DMS153 treated with DMSO at 0.1 percent for 48 hours (cell line): Measurements from ENCODE around the gene CTNNA1.
"Not testable (repeated sequence)": the region's sequence is repeated elsewhere in the genome, so short reads cannot be mapped to it uniquely, and the experiment has no call there.

Source experiments
- DNase-seq: peaks from one replicate; lab custom pipeline; 2025; ENCODE audit not compliant: unreplicated experiment; lab: John Stamatoyannopoulos, UW

CTNNA1 gene, protein sequence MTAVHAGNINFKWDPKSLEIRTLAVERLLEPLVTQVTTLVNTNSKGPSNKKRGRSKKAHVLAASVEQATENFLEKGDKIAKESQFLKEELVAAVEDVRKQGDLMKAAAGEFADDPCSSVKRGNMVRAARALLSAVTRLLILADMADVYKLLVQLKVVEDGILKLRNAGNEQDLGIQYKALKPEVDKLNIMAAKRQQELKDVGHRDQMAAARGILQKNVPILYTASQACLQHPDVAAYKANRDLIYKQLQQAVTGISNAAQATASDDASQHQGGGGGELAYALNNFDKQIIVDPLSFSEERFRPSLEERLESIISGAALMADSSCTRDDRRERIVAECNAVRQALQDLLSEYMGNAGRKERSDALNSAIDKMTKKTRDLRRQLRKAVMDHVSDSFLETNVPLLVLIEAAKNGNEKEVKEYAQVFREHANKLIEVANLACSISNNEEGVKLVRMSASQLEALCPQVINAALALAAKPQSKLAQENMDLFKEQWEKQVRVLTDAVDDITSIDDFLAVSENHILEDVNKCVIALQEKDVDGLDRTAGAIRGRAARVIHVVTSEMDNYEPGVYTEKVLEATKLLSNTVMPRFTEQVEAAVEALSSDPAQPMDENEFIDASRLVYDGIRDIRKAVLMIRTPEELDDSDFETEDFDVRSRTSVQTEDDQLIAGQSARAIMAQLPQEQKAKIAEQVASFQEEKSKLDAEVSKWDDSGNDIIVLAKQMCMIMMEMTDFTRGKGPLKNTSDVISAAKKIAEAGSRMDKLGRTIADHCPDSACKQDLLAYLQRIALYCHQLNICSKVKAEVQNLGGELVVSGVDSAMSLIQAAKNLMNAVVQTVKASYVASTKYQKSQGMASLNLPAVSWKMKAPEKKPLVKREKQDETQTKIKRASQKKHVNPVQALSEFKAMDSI

DNA sequence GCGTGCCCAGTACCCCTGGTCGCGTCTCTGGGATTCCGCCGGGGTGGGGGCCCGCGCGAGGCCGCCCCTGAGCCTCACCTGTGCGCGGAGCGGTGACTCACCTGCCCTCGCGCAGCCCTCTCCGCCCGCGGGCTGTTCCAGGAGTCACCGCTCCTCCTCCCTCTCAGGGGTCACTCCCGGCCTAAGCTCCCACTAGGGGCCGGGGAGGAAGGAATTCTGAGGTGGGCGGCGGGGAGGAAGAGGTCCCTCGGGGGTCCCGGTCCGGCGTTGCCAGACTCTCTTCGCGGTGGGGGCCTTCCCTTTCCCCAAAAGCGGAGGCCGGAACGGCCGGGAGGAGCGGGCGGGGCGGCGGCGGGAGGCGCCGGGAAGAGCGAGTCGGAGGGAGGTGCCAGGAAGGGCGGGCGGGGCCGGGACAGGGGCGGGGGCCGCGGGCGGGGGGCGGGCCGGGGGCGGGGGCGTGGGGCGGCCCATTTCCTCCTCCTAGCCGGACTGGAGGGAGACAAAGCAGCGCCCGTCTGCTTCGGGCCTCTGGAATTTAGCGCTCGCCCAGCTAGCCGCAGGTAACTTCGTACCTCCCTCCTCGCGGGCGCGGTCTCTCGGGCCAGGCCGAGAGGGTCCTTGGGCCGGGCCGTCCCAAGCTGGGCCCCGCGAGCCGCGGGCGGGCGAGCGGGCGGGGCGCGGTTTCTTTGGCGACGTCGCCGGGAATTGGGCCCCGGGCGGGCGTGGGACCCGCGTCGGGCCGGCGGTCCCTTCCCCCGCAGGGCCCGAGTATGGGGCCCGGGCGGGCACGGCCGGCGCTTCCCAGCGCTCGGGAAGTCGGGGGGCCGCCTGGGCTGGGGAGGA is at the start of gene CTNNA1:
Gene CTNNA1, plus strand, starts transcription at position 475 of the 843 bp plus-strand sequence. CDS start 28,500 bp downstream, outside the sequence.
- peak; percentile 29 for DNase-seq

DNA sequence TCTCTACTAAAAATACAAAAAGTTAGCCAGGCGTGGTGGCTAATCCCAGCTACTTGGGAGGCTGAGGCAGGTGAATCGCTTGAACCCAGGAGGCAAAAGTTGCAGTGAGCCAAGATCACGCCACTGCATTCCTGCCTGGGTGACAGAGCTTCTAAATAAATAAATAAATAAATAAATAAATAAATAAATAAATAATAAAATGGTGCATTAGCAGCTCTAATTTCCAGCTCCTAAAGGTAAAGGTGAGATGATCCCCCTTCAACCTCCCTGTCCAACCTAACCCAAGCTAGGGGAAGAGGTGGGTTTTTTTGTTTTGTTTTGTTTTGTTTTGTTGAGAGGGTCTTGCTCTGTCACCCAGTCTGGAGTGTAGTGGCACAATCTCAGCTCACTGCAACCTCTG is 49.4 kb upstream of the CTNNA1 start:
- DNase-seq, result not testable (repeated sequence)

DNA sequence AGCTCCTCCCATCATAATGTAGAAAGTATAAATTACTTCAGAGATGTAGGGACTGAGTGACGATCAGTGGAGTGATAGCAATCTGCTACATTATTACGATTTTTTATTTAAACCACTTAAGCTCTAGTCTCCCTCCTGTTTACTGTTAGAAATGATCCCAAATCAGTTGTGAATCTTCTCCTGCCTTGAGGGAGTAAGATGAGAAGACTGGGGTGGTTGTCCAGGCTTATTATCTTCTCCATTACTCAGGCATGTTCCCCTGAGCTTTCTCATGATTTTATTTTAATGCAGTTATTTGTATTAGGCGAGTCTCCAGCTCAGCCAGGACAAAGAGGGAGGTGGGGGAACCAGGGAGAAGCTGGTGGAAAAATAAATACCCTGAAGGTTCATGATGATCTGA is 48.2 kb upstream of the CTNNA1 start:
- DNase-seq, result no peak

DNA sequence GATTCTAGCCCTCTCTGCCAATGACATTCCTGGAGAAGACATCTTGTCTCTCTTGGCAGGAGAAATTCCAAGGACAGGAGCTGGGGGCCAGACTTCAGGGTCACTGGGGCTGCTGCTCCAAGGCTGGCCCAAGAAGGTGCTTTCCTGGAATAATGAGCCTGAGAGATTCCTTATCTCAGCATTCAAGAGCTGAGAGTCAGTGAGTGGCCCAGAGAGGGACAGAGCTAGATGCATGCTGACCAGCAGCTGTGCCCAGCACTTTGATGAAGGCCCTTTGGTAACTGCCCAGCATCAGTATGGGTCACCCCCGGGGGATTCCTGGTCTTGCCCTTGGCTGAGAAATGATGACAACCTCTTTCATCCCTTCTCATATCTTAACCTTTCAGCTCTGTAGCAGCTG is 47.7 kb upstream of the CTNNA1 start:
- DNase-seq, result no peak

DNA sequence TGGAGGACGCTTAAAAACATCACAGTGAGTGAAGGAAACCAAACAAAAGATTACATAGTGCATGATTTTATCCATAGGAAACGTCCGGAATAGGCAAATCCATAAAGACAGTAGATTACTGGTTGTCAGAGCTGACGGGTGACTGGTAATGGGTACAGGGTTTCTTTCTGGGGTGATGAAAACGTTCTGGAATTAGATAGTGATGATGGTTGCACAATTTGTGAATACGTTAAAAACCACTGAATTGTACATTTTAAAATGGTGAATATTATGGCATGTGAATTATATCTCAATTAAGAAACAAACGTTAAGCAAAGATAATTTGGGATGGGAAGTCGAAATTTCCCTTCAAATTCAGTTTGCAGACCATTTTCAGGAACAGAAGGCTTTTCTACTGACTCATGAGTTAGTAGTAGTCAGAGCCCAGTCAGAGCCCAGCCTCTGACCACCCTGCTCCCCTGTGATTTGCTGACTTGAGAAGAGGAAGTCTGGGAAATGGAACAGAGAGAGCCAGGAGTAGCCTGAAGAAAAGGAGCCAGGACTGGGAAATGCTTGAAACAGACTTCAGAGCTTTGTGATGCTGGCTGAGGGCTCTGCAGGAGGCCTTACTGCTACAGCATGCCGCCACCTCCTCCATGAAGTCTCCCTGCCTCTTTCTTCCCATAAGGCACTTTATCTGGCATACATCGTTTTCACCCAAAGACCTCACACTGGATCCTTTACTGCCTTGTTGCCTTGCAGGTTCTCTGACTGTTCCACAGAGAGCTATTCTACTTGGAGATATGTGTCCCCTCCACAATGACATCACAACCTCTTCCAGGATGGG is 46.4 kb upstream of the CTNNA1 start:
- no peak for DNase-seq

DNA sequence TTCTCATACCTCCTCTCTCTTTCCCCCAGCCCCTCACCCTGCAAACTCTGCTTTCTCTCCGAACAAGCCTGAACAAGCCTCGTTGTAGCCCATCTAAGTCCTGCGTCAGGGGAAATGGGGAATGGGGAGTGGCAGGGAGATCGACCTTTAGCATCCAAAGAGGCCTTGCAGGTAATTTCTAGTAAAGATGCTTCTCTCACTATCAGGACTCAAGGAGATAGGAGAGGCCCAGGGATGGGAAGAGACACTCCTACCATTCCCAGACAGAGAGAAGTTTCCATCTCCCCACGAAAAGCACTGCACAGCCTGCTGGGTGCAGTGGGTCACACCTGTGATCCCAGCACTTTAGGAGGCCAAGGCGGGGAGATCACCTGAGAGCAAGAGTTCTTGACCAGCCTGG is 44.4 kb upstream of the CTNNA1 start:
- DNase-seq, result no peak

DNA sequence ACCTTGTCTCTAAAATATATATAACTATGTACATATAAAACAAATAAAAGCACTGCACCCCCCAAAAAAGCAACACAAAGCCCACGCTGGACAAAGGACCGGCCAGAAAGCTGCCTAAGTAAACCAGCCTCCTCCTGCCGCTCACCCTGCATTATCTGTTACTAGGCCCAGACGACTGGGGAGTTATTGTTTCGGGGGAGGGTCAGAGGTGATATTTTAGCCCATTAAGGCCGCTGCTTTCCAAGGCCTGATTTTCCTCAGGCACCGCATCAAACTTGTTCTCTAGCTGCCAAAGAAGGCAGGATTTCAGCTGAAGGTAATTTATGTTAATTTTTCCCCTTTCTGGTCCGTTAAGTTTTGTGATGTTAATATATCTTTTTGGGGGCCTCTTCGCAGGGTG is 44.0 kb upstream of the CTNNA1 start:
- DNase-seq, result no peak

DNA sequence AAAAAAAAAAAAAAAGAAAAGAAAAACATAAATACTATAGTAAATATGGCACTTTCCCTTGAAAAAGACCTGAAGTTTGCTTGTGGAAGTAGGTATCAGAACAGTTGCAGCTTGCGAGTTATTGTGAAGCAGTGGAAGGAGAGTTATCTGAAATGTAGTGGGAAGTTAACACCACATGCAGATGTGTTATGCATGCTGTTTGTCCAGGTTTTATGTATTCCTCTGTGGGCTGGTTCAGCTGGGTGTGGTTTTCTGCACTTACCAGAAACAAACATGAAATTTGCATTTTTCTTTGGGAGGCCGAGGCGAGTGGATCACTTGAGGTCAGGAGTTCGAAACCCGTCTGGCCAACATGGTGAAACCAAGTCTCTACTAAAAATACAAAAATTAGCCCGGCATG is 42.1 kb upstream of the CTNNA1 start:
- DNase-seq, result no peak

DNA sequence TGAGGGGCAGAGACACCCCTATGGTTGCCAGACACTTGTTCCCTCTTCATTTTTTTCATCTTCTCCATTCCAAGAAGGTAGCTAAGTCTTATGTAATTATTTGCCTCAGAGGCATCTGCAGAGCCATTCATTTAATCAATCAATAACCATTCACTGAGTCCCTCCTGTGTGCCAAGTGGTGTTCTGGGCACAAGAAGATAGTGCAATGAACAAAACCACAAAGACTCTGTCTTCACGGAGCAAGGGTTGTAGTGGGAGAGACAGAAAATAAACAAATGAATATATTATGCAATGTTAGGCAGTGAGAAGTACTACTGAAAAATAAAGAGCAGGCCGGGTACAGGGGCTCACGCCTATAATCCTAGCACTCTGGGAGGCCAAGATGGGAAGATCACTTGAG is 41.4 kb upstream of the CTNNA1 start:
- DNase-seq, result no peak

DNA sequence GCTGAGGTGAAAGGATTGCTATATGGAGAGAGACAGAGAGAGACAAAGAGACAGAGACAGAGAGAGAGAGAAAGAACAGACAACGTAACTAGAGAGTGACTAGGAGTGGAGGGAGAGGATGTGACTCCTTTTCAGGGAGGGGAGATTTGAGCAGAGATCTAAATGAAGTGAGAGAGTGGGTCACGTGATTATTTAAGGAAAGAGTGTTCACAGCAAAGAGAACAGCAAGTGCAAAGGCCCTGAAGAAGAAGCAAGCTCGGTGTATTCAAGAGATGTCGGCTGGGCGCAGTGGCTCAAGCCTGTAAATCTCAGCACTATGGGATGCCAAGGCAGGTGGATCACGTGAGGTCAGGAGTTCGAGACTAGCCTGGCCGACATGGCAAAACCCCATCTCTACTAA is 40.9 kb upstream of the CTNNA1 start:
- no peak for DNase-seq

DNA sequence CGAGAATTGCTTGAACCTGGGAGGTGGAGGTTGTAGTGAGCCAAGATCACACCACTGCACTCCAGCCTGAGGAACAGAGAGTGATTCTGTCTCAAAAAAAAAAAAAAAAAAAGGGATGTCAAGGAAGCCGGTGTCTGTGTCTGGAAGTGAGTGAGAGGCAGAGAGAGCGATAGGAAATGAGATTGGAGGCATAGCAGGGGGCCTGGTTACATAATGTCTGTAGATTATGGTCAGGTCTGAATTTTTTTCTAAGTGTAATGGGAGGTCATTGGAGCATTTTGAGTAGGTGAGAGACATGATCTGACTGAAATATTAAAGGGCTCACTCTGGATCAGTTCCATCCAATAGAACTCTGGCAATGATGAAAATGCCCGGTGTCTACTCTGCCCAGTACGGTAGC is 40.4 kb upstream of the CTNNA1 start:
- DNase-seq, result no peak

DNA sequence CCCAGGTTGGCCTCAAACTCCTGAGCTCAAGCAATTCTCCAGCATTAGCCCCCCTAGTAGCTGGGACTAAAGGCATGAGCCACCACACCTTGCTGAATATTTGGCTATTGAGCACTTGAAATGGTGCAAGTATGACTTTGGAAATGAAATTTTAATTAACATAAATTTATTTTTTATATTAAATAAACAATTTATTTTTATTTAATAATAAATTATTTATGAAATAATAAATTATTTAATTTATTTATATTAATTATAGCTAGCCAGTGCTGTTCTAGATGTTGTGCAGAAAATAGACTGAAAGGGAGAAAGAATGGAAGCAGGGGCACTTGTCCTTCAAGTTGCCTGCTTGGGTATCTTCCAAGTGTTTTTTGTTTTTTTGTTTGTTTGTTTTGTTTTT is 40.0 kb upstream of the CTNNA1 start:
- DNase-seq, result no peak

DNA sequence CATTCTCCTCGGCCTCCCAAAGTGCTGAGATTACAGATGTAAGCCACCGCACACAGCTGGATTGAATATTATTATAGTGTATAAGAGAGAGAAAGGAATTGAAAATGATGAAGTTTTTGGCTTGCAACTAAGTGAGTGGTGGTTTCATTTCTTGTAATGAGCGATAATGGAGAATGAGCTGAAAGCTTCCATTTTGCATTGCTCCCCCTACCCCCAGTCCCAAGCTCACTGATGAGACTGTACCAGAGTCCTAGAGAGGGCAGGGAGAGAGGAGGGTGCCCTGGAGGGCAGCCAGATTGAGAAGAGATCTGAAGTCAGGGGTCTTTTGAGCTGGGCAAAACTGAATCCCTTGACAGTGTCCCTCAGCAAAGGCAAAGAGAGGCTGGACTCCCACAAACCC is 38.5 kb upstream of the CTNNA1 start:
- no peak for DNase-seq

DNA sequence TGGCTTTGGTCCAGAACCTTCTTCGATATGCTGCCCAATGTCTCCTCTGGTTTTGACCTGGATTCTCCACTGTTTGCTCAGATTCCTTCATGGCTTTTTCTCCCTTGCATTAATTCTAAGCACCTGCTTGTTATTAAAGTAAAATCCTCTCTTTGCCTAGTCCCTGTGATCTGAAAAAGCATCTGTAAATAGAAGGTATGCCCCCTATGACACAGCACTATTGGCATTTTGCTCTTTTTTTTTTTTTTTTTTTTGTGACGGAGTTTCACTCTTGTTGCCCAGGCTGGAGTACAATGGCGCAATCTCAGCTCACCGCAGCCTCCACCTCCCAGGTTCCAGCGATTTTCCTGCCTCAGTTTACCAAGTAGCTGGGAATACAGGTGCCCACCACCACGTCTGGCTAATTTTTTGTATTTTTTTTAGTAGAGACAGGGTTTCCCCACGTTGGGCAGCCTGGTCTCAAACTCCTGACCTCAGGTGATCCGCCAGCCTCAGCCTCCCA is 37.2 kb upstream of the CTNNA1 start:
- DNase-seq, result not testable (repeated sequence)

DNA sequence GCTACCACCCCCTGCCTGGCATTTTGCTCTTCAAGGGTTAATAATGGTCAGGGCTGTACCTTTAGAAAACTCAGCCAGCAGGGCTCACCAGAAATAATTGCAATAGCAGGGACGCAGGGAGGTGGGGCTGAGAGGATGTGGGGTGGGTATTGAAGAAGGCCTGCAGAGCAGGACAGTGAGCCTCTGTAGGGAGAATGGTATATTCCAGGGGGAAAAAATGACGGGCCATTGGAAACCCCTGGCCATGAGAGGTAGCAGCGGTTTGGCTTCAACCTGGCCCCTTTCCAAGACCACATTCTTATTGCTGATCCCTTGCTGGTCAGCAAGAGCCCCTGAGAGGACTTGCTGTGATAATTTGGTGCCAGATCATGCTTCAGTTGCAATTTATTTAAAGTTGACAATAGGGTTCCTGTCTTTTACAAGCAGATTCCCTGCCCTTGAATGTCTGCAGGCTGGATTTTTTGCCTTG is 36.7 kb upstream of the CTNNA1 start:
- peak; percentile 56 for DNase-seq

DNA sequence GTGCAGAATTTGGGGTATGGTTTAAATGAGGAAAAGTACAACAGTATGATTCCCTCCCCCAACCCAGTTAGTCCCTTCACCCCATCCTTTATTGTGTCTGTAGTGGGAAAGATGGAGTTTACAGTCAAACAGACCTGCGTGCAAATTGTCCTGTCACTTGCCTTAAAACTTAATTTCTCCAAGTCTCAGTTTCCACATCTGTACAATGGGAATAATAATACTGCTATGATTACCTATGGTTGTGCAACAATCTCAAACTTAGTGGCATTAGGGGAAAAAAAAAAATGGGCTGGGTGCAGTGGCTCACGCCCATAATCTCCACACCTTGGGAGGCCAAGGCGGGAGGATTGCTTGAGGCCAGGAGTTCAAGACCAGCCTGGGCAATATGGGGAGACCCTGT is 35.8 kb upstream of the CTNNA1 start:
- no peak for DNase-seq

DNA sequence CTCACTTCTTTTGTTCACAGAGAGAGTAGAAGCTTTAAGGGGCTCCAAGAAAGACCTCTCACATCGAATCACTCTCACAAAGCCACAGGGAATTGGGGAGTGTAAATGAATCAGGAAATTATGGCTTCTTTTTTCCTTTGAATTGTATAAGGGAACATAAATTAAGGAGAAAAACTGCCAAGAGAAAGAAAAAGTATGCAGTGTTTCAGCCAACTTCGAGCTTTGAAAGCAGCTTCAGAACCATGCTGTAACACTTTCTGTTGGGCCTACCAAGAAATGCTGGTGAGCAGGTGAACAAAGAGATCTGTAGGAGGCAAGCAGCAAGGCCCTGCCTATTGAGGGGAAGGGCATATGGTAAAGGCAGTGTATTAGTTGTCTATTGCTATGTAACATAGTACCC is 33.4 kb upstream of the CTNNA1 start:
- no peak for DNase-seq

DNA sequence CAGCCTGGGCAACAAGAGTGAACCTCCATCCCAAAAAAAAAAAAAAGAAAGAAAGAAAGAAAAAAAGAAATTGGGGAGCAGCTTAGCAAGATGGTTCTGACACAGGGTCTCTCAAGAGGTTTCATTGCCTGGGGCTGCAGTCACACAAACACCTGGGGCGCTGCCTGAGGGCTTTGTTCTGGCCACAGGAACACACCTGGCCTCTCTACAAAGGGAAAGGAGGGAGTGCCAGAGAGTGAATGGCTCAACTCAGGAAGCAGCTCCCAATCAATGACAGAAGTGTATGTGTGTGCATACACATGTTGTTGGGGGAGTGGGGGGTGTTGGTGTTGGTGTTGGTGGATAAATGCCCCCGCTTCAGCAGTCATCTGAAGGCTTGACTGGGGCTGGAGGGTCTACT is 32.4 kb upstream of the CTNNA1 start:
- no peak for DNase-seq

DNA sequence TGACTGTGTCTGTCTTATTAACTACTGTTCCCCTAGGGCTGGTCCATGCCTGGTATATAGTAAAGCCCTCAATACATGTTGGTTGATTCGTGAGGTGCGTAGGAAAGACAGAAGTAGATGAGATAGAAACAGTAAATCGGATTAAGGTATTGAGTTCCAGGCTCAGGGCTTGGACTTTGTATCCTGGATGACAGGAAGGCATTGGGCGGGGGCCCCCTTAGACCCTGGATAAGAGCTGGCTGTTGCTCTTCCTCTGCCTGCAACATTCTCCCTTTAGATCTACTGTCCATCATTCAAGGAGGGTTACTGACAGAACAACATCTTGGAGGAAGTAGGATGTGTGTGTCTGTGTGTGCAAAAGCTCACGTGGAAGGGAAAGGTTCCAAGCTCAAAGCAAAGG is 31.2 kb upstream of the CTNNA1 start:
- DNase-seq, result no peak

DNA sequence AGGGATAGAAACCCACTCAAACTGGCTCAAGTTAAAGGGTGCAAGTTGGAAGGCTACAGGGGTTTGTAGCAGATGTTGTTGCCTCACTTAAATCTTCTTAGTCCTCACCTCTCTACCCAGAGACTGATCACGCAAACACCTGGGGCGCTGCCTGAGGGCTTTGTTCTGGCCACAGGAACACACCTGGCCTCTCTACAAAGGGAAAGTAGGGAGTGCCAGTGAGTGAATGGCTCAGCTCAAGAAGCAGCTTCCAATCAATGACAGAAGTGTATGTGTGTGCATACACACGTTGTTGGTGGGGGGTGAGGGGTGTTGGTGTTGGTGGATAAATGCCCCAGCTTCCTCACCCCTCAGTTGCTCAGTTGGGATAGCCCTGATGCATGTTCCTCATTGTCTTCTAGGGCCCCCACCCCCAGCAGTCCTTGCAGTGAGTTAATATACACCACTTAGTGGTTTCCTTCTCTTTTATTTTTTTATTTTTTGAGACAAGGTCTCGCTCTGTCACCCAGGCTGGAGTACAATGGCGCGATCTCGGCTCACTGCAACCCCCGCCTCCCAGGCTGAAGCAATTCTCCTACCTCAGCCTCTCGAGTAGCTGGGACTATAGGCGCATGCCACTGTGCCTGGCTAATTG is 30.6 kb upstream of the CTNNA1 start:
- peak; percentile 24 for DNase-seq
